Brain pericyte (primary cell): ENCODE data around the gene U2AF2.

Source experiments
- DNase-seq: peaks from one replicate; pipeline ENCODE4 v3.0.0-alpha.2; 2012; ENCODE audit warnings: low read depth, low spot score

U2AF2 gene

DNA sequence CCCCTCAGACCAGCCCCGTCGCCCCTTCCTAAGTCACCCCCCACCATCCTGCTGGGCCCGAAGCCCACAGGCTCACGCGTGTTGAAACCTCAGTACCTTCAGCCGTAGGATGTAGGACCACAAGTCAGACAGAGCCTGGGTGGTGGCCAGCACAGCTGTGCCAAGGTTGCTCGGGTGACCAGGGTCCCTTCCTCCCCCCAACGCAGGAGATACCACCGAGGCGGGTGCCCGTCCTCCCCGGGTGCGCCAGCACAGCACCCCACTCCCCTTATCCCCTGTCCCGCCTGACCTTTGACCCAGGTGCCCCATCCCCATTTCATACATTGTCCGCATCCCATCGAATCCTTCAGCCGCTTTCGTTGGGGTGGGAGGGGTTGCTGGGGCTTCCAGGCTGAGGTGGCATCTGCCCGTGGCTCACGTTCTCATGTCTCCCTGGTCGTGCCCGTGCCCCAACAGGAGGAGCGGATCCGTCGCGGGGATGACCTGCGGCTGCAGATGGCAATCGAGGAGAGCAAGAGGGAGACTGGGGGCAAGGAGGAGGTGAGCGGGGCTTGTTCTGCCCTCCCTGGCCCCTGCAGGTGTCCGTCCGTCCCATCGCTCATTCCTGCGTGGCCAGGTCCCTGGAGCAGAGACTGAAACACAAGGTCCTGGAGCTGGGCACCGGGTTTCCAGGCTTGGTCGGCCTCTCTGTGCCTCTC lies 34.7 kb downstream of the U2AF2 start:
- DNase-seq = no peak

DNA sequence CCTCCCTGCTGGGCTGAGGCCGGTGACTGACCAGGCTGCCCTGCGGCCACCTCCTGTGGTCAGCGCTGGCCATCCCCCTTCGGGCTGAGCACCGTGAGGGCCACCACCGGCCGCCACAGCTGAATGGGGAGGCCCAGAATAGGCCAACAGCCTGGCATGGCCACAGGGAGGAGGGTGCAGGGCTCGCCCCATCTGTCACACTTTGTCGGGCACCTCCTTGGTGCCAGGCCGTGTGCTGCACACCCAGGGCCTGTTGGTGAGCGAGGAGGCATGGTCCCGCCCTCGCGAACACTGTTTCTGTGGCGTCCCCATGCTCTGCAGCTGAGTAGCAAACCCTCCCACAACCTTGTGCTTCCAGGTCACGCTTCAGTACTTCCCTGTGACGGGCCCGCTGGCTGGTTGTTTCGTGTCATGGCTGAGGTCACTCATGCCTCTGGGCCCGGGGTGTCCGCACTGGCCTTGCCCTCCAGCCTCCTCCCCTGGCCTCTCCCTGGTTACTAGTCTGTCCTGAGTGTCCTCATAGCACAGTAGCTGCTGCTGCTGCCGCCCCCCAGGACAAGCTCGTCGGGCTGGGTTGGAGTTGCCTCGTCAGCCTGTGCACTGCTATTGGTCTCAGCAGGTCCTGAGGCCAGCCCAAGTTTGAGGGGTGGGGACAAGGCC lies 35.4 kb downstream of the U2AF2 start:
- DNase-seq = no peak

DNA sequence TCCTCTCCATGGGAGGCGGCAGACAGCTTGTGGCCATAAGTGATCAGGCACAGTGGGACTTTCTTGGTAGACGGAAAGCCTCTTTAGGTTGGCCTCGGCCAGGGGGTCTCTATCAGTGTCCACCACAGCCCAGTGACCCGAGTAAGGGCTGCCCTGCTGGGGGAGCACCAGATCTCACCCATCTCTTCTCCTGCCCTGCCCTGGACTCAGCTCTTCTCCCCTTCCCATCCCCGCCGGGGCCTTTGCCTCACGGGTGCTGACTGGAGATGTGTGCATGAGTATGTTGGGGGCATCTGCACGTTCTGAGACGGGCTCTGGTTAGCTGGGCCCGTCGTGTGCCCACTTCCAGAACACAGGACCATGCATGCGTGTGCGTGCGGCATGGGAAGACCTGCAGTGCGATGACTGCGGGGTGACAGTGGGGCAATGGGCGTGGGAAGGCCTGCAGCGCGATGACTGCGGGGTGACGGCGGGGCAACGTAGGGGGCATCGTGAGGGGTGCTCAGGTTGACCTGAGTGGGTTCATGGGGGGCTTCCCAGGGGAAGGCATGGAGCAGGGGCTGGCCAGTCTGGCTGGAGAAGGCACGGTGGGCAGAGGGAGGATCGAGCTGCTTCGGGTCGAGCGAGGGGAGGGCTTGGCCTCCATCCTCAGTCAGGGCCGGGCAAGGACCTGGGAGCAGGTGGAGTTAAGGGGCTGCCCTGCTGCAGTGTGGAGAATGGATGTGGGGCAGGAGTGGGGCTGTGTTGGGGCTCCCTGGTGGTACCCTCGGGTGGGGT lies 36.1 kb downstream of the U2AF2 start:
- no peak for DNase-seq

DNA sequence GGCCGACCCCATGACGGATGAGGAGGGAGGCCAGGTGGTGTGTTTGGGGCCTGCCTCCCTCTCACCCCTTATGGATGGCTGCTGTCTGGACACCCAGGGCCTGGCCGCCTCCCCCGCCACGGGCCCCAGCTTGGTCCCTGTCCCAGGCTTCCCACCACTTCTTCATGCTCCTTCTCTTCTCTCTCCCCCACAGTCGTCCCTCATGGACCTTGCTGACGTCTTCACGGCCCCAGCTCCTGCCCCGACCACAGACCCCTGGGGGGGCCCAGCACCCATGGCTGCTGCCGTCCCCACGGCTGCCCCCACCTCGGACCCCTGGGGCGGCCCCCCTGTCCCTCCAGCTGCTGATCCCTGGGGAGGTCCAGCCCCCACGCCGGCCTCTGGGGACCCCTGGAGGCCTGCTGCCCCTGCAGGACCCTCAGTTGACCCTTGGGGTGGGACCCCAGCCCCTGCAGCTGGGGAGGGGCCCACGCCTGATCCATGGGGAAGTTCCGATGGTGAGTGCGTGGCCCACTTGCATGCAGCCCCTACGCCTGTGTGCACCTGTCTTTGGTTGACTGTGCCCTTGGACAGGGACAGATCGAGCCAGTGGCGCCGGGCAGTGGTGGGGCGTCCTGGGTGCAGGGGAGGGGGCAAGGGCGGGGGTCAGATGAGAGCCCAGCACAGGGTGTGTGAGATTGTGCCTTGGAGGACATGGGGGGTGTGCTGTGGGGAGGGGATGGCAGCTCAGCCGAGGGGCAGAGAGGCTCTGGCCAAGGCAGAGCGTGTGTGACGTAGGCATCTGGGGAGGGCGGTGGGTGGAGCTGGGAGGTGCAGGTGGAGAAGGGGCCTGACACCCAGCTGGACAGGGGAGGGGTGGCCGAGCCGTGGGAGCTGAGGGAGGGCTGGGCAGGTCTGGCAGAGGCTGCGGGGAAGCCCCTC lies 37.0 kb downstream of the U2AF2 start:
- DNase-seq = no peak

DNA sequence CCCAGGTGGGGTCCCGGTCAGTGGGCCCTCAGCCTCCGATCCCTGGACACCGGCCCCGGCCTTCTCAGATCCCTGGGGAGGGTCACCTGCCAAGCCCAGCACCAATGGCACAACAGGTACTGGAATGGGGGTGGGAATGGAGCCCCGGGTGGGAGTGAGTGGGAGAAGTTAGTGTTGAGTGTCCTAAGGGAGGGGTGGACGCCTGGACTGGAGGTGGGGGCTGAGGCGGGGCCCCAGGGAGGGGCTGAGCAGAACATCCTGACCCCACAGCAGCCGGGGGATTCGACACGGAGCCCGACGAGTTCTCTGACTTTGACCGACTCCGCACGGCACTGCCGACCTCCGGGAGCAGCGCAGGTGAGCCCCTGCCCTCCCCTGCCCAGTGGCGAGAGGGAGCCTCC lies 37.8 kb downstream of the U2AF2 start:
- DNase-seq = no peak

DNA sequence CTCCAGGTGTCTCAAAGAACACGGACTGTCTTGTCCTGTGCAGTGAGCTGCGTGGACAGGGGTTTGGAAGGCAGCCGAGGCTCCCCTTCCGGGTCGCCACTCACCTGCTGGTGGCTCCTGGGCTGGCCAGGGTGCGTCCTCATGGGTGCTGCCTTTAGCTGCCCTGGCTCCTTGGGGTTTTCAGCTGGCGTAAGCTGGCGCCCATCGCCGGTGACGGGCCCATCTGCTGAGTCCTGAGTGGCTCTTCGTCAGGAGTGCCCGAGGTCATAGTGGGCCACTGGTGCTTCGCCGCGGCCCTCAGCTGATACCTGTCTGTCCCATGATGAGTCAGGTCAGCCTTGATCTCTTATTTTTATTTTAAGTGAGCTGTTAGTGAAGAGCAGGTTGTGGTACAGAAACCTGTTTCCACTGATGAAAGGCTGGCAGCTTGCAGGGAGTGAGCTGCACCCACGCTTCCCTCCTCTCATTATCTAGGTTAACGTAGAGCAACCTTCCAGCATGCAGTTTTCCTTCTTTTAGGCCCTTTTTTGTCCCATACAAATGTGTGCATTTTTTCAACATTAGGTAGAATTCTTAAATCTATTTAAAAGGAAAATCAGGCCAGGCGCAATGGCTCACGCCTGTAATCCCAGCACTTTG lies 38.6 kb downstream of the U2AF2 start:
- DNase-seq = no peak

DNA sequence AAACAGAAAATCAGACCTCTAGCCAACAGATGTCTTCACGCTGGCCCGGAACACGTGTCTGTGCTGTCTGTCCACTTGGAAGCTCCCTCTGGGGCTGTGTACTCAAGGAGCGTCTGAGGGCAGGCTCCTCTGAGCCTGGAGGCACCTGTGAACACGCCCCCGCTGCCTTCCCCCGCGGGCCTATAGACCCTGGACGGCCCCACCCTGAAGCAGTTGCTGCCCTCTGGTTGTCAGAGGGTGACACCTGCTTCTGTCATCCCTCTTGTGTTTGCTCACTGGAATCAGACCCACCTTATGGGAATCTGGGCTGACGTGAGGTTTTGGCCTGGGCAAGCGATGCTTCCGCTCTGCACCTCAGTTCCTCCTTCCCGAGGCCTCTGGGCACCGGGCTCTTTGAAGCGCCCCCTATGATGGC lies 39.4 kb downstream of the U2AF2 start:
- DNase-seq = no peak

DNA sequence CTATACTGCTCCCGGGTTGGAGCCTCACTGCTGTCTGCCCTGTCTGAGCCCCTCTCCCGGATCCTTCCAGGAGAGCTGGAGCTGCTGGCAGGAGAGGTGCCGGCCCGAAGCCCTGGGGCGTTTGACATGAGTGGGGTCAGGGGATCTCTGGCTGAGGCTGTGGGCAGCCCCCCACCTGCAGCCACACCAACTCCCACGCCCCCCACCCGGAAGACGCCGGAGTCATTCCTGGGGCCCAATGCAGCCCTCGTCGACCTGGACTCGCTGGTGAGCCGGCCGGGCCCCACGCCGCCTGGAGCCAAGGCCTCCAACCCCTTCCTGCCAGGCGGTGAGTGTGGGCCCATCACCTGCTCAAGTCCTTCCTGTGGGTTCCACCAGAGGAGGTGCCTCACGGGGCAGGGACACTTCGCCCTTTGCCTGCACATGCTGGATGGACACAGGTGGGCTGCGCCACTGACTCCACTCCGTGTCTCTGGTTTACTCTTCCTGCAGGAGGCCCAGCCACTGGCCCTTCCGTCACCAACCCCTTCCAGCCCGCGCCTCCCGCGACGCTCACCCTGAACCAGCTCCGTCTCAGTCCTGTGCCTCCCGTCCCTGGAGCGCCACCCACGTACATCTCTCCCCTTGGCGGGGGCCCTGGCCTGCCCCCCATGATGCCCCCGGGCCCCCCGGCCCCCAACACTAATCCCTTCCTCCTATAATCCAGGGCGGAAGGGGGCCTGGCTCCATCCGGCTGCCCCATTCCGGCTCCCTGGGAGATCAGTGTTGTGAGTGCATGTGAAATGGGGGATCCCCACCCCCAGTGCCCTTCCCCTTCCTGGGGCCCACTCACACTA lies 40.0 kb downstream of the U2AF2 start:
- DNase-seq = no peak

DNA sequence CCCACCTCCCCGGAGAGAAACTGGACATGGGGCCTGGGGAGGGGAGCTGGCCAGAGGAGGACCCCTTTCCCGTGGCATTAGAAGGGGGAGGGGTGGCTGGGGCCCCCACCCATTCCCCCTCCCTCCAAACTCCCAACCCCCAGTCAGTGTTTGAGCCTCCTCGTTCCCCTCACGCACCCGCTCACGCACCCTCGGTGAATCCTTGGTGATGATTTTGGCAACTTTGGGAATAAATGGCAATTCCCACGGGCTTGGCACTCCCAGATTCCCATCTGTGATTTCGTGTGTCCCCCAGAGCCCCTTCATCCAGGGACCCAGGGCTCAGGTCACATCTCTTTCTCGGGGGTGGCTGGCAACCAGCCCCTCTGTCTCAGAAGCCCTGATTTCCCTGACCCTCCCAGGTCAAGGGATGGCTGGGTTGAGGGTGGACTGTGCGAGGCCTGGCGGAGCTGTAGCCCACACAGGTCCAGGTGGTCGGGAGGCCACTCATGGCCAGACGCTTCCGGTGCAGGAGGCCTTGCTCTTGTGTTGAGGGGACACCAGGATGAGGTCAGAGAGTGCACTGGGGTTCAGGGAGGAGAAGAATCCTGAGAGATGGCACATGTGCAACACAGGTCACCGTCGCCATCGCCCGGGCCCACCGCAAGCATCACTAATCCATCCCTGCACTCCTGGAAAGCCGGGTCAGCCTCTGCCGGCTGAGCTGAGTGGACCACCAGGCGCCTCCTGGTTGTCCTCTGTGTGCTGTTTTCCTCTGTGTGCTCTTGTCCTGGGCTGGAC lies 40.9 kb downstream of the U2AF2 start:
- no peak for DNase-seq

DNA sequence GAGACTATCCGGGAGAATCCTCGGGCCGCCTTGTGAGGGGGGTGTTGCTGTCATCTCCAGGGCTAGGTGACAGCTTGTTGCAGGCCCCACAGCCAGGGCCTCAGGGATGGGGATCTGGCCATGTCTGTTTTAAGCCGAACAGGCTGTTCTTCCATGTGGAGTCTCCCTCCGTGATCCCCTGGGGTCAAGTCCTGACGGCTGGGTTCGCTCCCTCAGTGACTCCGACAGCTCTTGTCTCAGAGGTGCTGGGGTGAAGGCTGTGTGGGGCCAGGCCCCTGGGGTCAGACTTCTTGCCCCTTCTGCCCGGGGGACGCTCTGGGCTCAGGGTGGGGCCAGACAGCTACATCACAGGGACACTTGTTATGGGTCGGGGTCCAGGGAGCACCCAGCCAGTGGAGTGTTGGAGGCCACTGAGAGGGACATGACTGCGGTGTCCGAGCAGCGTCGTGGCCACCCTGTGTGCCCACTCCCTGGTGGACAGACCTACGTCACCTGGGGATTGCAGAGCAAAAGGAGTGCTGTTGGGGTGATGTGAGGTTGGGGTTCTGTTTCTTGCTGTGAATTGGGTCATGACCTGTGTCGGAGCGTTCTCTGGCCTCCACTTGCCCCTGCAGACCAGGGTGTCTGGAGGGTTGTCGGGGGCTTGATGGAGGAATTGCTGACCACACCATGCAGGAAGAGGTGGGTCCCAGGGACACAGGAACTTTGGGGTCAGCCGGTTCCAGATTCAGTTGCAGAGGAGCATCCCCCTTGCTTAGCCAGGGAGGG lies 41.6 kb downstream of the U2AF2 start:
- no peak for DNase-seq

DNA sequence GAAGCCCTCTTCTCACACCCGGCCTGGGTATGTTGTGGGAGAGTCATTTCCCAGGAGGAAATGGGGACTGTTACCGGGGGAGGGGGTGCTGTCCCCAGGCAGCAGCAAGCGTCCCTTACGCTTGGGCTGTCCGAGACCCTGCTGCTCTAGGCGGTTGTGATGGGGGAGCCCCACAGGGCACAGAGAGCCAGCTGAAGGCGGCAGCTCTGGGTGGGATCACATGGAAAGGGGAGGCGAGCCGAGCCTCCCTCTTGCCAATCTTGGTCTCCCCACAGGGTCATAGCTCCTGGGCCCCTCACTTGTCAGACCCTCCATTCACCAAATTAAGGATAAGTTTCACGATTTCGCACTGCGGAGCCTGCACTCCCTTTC lies 42.2 kb downstream of the U2AF2 start:
- no peak for DNase-seq

DNA sequence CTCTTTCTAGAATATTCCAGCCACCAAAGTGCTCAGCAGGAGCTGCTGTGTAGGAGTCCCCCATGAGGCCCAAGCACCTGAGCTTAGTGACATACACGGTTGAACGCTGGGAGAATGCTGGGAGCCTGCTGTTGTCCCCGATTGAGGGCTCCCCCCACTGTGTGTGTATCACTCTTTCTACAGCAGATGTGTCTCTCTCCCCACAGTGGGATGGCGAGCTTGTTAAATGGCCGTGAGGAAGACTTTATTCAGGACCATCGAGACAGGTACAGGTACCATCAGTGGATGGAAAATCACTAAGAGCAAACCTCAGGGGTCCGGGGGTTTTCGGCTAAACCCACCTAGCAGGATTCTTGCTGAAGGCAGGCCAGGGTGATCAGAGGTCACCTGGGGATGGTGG lies 42.9 kb downstream of the U2AF2 start:
- DNase-seq = no peak

DNA sequence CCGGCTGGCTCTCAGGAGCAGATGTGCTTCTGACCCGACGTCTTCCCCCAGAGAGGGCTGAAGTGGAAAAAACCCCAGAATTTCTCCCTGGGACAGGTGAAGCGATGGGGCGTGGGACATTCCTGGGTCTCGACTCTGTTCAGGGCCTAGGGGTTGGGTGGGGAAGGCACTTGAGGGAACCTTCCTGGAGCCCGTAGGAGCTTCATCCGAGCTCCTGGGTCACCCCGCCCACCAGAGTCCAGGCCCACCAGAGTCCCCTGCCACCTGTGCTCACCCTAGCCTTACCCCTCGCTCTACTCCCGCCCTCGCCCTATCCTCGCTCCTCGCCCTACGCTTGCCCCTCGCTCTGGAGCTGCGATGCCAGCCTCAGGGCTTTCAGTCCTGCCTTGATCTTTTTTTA lies 43.4 kb downstream of the U2AF2 start:
- DNase-seq = no peak

DNA sequence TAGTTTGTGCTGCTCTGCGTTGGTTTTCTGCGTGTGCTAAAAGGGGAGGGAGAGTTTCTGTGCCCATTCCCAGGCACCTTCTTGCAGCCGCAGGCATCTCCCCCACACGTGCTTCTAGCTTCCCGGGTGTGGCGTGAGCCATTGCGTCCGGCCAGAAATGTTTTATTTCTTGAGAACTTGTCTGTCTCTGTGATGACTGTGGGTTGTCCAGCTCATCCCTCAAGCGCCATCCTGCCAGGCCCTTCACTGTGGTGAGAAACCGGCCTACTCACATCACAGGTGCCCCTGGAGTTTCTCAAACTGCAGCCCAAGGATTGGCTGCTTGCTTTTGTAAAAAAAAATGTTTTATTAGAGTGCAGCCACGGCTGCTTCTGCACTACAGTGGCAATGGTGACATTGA lies 44.4 kb downstream of the U2AF2 start:
- DNase-seq = no peak

DNA sequence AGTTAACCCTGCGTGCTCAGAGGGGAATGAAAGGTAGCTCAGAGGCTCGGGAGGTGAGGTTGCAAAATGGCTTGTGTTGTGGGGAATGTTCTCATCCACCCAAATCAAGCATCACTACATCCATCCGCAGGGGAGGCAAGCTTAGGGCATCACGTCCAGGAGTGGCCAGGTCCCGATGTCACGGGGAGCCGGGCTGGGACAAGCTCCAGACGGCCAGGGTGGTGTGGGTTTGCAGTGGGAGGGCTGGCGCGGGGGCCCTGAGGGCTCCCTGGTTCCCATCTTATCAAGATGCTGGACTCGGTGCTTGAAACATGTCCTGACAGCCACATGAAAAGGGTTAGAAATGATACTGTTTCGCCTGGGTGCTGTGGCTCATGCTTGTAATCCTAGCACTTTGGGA lies 46.0 kb downstream of the U2AF2 start:
- no peak for DNase-seq

DNA sequence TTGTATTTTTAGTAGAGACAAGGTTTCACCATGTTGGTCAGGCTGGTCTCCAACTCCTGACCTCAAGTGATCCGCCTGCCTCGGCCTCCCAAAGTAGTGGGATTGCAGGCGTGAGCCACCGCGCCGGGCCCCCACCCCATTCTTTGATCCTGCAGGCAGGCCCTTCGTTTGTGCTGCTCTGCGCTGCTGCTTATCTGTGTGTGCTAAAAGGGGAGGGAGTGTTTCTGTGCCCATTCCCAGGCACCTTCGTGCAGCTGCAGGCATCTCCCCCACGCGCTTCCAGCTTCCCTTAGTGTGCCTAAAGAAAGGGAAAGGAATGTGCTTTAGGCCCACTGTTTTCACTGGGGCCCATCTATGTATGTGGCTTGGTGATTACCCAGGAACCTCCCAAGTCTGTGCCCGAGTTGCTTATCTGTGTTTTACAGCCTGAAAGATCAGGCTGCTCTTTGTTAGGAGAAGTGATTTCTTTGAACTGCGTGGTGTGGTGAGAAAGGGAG lies 47.3 kb downstream of the U2AF2 start:
- DNase-seq = no peak

DNA sequence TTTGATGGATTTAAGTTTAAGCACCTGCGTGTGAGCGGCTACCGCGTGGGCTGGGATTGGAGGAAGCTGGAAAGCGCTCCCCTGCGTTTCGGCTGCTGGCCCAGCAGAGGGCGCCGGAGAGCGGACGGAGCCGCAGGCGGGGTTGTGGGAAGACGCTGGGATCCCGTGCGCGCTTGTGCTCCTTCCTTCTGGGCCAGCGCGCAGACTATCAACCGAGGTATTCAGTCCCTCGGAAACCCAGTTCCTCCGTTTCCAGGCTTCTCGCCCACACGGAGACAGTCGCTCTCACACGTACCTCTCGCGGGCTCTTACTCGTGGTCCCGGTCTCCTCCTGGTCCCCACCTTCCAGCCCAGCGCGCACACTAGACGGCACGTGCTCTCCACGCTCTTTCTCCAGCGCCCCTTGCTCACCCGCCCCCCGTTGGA lies 49.0 kb downstream of the U2AF2 start:
- no peak for DNase-seq

DNA sequence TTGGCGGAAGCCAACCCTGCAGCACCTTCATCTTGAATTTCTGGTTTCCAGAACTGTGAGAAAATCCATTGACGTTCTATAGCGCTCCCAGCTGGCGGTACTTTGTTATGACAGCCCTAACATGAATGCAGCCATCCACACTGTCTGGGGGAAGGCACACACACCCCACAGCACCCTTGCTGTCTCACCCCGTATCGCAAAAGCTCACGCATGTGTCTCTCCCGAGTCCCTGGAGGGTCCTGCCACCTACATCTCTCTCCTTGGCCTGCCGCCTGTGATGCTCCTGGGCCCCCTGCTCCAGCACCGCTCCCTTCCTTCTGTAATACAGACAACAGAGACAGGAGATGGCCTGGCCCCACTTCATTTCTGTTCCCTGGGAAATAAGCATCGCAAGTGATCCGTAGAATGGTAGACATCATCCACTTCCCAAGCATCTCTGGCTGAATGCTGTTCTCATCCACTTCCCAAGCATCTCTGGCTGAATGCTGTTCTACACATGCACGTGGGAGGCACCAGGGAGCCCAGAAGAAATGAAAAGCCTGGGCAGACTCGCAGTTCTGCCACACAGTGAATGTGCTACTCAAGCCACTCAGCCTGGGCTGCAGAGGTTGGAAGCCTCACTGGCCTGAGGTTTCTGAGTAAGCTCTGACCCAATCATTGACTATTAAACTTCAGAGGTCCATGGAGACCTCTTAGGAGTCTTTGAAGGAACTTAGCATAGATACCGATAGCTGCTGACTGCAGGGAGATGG lies 49.8 kb downstream of the U2AF2 start:
- no peak for DNase-seq
